Measurements from ENCODE around the gene HPS4. TPM values are rescaled to one million over a fixed set of nuclear protein-coding genes. Genes with fewer than 3 reads are reported as not detected.
"Not testable (repeated sequence)": the region's sequence is repeated elsewhere in the genome, so short reads cannot be mapped to it uniquely, and the experiment has no call there.

HPS4 gene
- total and polyA plus RNA-seq, 4 donors: 5.4 to 26.2 (median 12.6) TPM

DNA sequence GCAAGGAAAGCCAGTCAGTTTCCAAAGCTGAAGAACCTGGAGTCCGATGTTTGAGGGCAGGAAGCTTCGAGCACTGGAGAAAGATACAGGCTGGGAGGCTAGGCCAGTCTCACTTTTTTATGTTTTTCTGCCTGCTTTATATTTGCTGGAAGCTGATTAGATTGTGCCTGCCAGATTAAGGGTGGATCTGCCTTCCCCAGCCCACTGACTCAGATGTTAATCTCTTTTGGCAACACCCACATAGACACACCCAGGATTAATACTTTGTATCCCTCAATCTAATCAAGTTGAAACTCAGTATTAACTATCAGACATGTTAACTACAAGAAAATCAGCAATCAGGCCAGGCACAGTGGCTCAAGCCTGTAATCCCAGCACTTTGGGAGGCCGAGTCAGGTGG is 44.8 kb downstream of the HPS4 start:
- not testable (repeated sequence) for H3K9me3 ChIP-seq (ENCODE audit: control insufficient read depth in 4 of 4, low read length in 3 of 4); H3K36me3 ChIP-seq (ENCODE audit: control insufficient read depth in 4 of 4, insufficient read depth in 3 of 4, low read depth in 1 of 4, low read length in 3 of 4); H3K4me3 ChIP-seq (ENCODE audit: low read depth in 1 of 3, low read length in 3 of 3); H3K9ac ChIP-seq (ENCODE audit: low read depth in 1 of 2, low read length in 2 of 2); H3K27me3 ChIP-seq (ENCODE audit: control insufficient read depth in 4 of 4, insufficient read depth in 4 of 4, low read length in 3 of 4); DNase-seq (ENCODE audit: low spot score); H3K27ac ChIP-seq (ENCODE audit: low read depth in 1 of 2, low read length in 2 of 2); H3K4me1 ChIP-seq (ENCODE audit: control insufficient read depth in 4 of 4, insufficient read depth in 4 of 4, low read length in 3 of 4)
- 88% methylated on average over 3 of the region's 3 CpGs for WGBS

DNA sequence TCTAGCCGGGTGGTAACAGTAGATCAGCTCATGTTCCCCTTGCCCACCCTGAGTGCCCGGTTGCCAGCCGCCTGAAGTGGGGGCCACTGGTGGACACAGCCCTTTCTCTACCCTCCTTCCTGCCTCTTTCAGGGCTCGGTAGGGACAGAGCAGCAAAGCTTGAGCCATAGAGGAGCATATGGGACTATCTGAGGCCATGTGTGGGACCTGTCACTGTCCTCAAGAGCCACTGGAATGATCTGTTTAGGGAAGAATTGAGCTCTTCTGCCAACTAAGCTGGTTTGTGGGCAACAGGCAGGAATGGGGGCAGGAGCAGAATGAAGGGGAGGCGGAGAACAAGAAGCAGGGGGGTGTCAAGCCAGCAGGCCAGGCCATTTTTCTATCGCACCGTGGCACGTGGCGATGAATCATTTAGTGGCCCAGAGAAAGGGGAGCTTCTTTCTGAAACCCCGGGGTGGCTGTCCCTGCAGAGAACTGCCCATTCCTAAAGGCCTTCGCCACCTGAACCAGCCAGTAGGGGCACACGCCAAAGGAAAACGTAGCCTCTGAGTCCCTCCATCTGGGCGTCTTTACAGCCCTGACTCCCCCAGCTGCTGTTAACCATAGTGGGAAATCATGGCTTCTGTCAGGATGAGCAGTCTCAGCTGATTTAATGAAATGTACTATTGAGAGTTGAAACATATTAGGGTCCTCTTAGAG is 45.7 kb downstream of the HPS4 start:
- no peaks in the 10 kb centered on the region for H3K4me1 ChIP-seq (ENCODE audit: control insufficient read depth in 4 of 4, insufficient read depth in 4 of 4, low read length in 3 of 4)
- H3K9ac ChIP-seq (ENCODE audit: low read depth in 1 of 2, low read length in 2 of 2): no peak overlapping the region
- WGBS: 85% methylated on average over 14 of the region's 14 CpGs
- no peak overlapping the region for H3K4me3 ChIP-seq (ENCODE audit: low read depth in 1 of 3, low read length in 3 of 3)
- no peak overlapping the region for H3K27ac ChIP-seq (ENCODE audit: low read depth in 1 of 2, low read length in 2 of 2)
- H3K27me3 ChIP-seq (ENCODE audit: control insufficient read depth in 4 of 4, insufficient read depth in 4 of 4, low read length in 3 of 4): peaks cover 0 to 4% (median 0%) of the 10 kb centered on the region in 4 donors
- H3K36me3 ChIP-seq (ENCODE audit: control insufficient read depth in 4 of 4, insufficient read depth in 3 of 4, low read depth in 1 of 4, low read length in 3 of 4): no peaks in the 10 kb centered on the region
- TF ChIP-seq, protein P1, sequence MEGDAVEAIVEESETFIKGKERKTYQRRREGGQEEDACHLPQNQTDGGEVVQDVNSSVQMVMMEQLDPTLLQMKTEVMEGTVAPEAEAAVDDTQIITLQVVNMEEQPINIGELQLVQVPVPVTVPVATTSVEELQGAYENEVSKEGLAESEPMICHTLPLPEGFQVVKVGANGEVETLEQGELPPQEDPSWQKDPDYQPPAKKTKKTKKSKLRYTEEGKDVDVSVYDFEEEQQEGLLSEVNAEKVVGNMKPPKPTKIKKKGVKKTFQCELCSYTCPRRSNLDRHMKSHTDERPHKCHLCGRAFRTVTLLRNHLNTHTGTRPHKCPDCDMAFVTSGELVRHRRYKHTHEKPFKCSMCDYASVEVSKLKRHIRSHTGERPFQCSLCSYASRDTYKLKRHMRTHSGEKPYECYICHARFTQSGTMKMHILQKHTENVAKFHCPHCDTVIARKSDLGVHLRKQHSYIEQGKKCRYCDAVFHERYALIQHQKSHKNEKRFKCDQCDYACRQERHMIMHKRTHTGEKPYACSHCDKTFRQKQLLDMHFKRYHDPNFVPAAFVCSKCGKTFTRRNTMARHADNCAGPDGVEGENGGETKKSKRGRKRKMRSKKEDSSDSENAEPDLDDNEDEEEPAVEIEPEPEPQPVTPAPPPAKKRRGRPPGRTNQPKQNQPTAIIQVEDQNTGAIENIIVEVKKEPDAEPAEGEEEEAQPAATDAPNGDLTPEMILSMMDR (IDR thresholded peaks at IDR 0.05; ENCODE audit: low read depth, low read length, missing input control): no peak
- TF ChIP-seq NR2F2 (IDR thresholded peaks at IDR 0.05) (no peak), EGR1 (IDR thresholded peaks at IDR 0.05; ENCODE audit: low read depth in 2 of 2) (no peak), RAD21 (IDR thresholded peaks at IDR 0.05) (no peak), JUND (IDR thresholded peaks at IDR 0.05) (no peak), SP1 (IDR thresholded peaks at IDR 0.05) (no peak), YY1 (IDR thresholded peaks at IDR 0.05) (no peak), GABPA (IDR thresholded peaks at IDR 0.05 in 1 of 2, conservative IDR thresholded peaks at IDR 0.05 in 1 of 2) (no peak), TAF1 (conservative IDR thresholded peaks at IDR 0.05) (no peak), FOXA2 (IDR thresholded peaks at IDR 0.05) (no peak), RXRA (IDR thresholded peaks at IDR 0.05) (no peak), FOXA1 (IDR thresholded peaks at IDR 0.05) (no peak), HNF4A (conservative IDR thresholded peaks at IDR 0.05) (no peak), HNF4G (IDR thresholded peaks at IDR 0.05) (no peak)
- TF ChIP-seq, protein P2, sequence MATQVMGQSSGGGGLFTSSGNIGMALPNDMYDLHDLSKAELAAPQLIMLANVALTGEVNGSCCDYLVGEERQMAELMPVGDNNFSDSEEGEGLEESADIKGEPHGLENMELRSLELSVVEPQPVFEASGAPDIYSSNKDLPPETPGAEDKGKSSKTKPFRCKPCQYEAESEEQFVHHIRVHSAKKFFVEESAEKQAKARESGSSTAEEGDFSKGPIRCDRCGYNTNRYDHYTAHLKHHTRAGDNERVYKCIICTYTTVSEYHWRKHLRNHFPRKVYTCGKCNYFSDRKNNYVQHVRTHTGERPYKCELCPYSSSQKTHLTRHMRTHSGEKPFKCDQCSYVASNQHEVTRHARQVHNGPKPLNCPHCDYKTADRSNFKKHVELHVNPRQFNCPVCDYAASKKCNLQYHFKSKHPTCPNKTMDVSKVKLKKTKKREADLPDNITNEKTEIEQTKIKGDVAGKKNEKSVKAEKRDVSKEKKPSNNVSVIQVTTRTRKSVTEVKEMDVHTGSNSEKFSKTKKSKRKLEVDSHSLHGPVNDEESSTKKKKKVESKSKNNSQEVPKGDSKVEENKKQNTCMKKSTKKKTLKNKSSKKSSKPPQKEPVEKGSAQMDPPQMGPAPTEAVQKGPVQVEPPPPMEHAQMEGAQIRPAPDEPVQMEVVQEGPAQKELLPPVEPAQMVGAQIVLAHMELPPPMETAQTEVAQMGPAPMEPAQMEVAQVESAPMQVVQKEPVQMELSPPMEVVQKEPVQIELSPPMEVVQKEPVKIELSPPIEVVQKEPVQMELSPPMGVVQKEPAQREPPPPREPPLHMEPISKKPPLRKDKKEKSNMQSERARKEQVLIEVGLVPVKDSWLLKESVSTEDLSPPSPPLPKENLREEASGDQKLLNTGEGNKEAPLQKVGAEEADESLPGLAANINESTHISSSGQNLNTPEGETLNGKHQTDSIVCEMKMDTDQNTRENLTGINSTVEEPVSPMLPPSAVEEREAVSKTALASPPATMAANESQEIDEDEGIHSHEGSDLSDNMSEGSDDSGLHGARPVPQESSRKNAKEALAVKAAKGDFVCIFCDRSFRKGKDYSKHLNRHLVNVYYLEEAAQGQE (IDR thresholded peaks at IDR 0.05): no peak
- TF ChIP-seq, protein P3, sequence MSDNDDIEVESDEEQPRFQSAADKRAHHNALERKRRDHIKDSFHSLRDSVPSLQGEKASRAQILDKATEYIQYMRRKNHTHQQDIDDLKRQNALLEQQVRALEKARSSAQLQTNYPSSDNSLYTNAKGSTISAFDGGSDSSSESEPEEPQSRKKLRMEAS (IDR thresholded peaks at IDR 0.05): no peak
- TF ChIP-seq, protein P4, sequence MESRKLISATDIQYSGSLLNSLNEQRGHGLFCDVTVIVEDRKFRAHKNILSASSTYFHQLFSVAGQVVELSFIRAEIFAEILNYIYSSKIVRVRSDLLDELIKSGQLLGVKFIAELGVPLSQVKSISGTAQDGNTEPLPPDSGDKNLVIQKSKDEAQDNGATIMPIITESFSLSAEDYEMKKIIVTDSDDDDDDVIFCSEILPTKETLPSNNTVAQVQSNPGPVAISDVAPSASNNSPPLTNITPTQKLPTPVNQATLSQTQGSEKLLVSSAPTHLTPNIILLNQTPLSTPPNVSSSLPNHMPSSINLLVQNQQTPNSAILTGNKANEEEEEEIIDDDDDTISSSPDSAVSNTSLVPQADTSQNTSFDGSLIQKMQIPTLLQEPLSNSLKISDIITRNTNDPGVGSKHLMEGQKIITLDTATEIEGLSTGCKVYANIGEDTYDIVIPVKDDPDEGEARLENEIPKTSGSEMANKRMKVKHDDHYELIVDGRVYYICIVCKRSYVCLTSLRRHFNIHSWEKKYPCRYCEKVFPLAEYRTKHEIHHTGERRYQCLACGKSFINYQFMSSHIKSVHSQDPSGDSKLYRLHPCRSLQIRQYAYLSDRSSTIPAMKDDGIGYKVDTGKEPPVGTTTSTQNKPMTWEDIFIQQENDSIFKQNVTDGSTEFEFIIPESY (IDR thresholded peaks at IDR 0.05): no peak
- TF ChIP-seq, protein P5, sequence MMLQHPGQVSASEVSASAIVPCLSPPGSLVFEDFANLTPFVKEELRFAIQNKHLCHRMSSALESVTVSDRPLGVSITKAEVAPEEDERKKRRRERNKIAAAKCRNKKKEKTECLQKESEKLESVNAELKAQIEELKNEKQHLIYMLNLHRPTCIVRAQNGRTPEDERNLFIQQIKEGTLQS (IDR thresholded peaks at IDR 0.05): no peak
- H3K9me3 ChIP-seq (ENCODE audit: control insufficient read depth in 4 of 4, low read length in 3 of 4): no peaks in the 10 kb centered on the region
- no peak for DNase-seq (ENCODE audit: low spot score)
